Activated CD4-positive, alpha-beta T cell treated with anti-CD3 and anti-CD28 coated beads, Interleukin-2, Interleukin-4, amounts not matched to agents 100 ng/mL and 50 ng/mL, durations not matched to agents 16 hours and 8 hours (primary cell): ENCODE results near the gene DOCK2.

Source experiments
- DNase-seq: peaks from one replicate; pipeline ENCODE4 v3.0.0-alpha.2; 2020; ENCODE audit warnings: low spot score

Gene DOCK2

DNA sequence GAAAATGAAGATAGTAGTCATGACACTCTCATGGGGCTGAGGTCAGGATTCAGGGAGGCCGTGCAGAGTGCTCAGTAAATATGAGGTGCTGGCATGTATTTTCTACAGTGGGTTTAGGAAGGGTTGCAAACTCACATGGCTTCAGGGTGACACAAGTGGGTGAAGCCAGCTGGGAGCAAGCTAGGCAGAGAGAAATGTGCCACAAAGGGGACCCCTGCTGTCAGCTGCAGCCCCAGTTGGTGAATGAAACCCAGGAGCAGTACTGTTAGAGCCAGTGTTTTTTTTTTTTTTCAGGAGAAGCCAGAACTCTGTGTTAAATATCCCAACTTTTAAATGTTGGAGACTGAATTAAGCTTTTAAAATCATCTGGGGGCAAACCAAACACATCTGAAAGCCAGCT lies 267.9 kb downstream of the DOCK2 start:
- no peak for DNase-seq

DNA sequence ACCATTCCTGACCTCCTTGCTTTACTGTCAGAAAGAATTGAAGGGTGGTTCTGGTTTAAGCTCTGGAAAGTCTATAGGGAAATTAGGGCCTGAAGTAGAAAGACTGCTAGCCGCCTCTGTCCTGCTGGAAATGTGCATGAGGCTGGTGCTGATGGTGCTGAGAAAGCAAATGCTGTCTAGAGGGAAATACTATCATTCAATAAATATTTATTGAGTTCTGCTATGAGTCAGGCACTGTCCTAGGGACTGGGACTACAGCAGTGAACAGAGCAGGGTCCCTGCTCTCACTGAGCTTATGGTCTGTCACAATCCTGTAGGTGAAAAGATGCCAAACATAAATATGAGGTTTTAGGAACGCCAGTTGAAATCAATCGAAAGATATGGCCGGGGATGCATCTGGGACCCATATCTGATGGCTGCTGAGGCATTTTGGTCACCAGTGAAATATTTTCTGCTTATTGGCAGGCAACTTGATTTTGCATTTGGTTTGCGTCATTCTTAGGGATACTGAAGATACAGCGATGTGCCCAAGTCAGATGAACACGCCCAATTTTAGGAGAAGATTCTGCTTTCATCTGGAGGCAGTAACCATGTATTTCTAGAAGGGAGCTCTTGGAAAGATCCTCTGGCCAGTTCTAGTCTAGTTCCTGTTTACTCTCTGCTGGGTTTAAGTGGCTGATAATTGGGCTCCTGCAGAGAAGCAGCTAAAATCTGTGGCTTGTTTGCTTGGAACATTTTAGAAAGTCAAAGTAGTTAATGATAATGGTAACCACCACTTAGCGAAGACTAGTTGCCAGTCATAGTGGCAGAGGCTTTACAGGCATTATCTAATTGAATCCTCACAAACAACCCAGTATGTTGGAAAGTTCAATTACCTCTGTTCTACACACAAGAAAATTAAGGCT lies 269.9 kb downstream of the DOCK2 start:
- no peak for DNase-seq

DNA sequence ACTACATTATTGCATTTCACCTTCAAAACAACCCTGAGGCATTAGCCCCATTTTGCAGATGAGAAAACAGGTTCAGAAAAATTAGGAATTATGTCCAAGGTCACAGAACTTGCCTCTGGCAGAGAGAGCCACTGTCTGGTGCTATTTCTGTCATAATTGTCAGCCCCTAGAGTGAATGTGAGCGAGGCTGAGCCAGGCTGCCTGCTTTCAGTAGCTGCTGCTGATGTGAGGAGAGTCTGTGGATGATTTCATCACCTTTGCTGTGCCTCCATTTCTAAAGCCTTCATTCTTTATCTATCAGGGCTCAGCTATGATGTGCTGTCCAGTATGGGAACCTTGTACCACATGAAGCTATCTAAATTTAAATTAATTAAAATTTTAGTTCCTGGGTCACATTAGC lies 271.8 kb downstream of the DOCK2 start:
- no peak for DNase-seq

DNA sequence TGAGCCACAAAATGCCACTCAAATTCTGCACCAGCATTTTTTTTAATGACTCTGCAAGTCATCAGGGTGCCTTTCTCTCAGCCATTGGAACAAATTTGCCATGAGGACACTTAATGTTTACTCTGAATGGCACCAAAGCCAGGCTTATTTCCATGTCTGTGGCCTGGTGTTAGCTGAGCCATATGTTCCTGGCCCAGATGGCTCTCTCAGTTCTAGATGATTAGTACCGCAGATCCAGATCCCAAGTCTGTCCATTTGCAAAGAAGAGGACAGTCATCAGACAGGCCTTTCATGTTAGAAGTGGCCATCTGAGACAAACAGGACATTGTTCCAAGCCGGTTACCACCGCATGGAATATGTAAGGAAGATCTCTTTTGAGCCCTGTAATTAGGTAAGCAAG lies 272.9 kb downstream of the DOCK2 start:
- DNase-seq: no peak

DNA sequence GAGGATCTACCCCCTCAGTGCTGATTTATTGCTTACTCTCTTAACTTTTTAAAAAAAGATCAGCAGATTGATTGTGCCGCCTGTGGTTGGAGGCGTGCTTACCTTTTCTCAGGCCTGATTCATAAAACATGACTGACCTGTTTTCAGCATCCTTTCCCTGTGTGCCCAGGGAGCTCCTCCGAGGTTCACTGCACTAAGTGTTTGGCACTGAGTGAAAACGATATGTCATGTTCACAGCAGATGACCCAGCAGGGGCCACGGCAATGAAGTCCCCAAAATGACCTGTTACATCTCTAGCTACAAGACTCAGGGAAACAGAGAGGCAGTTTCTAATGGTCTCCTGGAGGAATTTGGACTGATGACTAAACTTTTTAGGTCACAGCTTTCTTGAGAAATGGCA lies 273.3 kb downstream of the DOCK2 start:
- DNase-seq: no peak

GRCh38 chr5:169911448-169912212 lies 274.6 kb downstream of the DOCK2 start:
- no peak for DNase-seq

- DNase-seq: no peak
Measured at GRCh38 chr5:169913479-169913878, 276.4 kb downstream of the DOCK2 start.

DNA sequence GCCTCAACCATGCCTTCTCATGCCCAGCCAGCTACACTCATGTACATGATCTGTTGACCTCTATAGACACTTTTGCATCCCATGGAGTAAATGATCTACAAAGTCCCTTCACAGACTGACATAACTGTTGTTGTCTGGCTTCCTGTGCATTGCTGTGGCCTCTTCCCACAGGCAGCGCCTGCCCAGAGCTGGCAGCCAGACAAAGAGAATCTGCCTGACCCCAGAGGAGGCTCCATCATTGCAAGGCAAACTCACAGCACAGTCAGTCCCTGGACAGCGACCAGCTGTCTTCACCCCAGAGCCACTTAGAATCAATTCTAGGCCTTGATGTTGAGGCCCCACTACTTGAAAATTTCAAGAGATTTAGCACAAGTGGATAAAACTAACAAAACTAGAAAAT lies 277.7 kb downstream of the DOCK2 start:
- DNase-seq: no peak

DNA sequence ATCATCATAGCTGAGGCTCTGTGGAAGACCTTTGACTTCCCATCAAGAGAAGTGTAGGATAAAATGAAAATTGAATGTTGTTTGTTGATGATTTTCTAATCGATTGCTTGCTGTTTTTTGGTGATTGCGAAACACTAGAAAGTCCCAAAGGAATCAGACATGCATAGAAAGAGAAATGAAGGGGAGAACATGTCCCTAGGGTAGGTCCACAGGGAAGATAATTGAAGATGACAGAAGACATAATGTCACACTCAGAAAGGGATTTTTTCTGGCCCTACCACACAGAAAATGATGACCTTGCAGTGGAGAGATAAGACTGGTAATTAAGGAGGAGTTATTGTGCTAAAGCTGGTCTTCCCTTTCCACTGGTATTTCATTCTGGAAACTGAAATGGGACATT lies 280.4 kb downstream of the DOCK2 start:
- DNase-seq: no peak

- DNase-seq: no peak
Measured at GRCh38 chr5:169918228-169918627, 281.2 kb downstream of the DOCK2 start.

- DNase-seq: no peak
Measured at GRCh38 chr5:169920474-169920873, 283.4 kb downstream of the DOCK2 start.

DNA sequence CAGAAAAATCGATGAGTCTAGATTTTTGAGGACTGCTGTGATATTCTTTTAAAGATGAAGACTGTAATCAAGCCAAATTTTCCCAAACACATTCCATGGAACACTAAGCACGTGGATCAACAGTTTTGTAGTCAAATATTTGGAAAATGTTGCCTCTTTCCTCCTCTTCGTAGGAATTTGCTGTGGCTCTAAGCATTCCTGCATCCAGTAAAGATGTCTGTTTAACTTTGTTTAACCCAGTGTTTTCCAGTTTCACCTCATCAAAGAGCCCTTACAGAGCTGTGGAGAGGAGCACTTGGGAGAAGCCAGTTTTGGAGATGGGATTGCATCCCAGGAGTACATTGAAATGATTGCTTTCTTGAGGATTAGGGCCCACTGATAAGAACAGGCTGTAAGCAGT lies 284.3 kb downstream of the DOCK2 start:
- DNase-seq: no peak

DNA sequence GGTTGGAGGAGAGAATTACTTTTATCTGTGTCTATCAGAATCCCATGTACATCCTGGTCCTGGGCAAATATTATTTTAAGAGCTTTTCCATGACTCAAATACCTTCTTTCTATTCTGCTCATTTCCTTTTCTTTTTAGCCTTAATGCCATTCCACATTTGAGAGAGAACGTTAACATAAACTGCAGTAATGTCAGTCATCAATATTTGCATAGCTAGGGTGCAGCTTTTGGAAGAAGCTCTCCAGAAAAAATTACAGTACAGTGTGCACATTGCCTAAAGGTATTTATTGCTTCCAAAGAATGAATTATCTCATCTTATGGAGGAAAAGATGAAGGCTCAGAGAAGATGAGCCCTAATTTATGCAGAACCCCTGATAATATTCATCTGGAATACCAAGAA lies 284.9 kb downstream of the DOCK2 start:
- no peak for DNase-seq

- DNase-seq: no peak
Measured at GRCh38 chr5:169922474-169922873, 285.4 kb downstream of the DOCK2 start.

DNA sequence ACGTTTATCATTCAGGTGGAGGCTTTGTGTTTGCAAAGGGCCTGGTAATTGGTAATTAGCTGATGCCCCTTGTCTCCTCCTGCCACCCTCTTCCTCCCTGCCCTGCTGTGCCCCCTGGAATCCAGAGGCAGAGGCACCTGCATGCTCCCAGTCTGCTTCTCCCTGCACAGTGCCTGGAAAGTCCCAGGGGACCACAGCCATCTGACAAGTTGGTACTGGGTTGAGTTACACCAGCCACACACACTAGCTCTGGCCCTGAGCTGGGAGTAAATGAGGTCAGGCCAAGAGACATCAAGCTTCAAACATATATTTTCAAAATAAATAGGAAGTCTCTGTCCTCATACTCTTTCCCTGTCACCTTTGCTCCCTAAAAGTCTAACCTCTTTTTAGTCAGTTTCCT lies 286.9 kb downstream of the DOCK2 start:
- DNase-seq: no peak

DNA sequence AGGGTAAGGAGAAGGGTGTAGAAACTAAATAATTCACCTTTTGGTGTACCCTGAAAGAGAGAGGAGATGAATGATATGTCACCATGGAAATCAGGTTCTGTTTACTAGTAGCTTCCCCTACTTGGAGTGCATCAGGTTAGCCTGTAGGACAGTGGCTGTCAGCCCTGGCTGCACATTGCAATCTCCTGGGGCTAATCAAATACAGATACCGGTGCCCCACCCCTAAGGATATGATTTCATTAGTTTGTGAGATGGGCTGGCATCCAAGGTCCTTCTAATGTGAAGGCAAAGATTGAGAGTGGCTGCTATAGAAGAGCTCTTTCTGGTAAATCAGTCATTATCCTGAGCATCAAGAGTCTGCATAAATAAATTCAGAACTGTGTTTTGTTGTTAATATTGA lies 296.1 kb downstream of the DOCK2 start:
- DNase-seq: no peak

DNA sequence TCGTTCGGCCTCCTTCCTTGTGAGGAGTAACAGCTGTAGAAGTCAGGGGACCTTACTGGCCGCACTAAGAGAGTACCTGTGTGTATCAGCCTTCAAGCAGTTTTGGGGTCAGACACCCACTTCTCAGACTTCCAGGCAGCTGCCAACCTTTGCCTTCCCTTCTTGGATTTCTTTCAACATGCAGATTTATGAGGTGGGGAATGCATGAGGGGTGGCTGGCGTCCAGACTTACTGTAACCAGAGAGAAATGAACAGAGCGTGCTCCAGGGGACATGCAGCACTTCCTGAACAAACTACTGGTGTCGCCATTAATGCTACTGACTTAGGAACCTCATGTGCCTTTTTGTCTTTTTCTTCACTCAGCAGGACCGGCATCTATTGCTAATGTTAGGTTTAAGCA lies 296.5 kb downstream of the DOCK2 start:
- DNase-seq: no peak

DNA sequence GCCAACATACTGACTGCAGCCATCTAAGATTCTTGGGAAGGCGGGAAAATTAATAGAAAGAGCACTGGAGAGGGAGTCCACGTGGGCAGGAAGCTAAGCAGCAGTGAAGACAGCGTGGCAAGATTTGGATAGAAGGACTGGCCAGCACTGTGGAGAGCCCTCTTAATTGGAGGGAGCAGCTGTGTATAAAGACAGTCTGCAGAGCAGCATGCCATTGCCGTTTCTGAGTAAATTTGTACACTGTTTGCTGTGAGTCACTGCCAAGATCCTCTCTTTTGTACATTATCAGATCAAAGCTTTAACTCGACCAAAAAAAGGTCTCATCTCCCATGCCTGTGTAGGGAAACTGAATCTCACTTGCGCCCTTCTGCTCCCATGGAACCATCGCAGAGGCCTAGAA lies 297.9 kb downstream of the DOCK2 start:
- no peak for DNase-seq

DNA sequence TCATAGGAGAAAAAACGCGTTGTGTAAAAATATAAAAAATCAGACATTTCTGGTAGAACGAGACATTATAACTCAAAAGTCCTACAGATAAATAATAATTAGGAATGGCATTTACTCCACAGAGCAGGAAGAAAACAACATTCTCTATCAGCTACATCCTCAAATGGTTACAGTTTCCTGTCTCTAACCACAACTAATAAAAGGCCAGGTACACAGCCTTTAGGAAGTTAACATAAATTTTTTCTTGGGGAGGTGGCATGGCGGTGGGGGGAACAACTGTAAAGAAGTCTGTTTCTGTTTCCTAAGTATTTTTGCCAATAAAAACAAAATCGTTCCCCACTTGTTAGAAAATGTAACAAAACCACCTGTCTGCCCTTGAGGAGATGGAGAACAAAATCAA lies 298.7 kb downstream of the DOCK2 start:
- DNase-seq: no peak

GRCh38 chr5:169938439-169938838 lies 301.4 kb downstream of the DOCK2 start:
- no peak for DNase-seq

DNA sequence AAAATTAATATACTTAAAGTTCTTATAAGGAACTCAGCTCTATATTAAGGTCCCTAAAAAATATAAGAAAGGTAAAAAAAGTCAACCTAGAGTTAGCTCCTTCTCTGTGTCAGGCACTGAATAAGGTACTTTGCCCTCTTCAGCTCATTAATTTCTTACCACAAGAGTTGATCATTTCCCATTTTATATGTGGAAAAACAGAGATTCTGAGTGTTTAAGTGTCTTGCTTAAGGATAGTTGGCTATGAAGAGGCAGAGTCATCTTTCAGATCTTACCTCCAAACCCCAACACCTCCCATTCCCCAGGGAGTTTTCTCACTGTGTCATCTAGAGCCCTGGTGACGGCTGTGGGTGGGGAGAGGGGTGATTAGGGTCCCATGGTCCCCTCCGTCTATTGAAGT lies 302.7 kb downstream of the DOCK2 start:
- no peak for DNase-seq

DNA sequence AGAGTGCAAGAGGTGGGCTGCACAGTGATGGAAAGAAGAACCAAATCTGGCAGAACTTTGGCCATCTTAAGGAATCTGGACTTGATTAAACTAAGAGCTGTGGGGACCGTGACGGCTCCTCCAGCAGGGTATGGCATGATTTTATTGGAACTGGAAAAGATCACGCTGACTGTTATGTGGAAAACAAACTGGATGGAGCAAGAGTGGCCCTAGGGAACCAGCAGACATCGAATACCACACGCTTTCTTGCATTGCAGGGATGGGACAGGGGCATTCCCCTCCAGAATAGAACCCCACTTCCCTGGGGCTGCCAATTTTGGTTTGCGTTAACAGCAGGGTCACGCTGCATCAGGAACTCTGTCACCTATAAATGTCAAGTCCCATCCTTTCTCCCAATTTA lies 304.5 kb downstream of the DOCK2 start:
- no peak for DNase-seq

DNA sequence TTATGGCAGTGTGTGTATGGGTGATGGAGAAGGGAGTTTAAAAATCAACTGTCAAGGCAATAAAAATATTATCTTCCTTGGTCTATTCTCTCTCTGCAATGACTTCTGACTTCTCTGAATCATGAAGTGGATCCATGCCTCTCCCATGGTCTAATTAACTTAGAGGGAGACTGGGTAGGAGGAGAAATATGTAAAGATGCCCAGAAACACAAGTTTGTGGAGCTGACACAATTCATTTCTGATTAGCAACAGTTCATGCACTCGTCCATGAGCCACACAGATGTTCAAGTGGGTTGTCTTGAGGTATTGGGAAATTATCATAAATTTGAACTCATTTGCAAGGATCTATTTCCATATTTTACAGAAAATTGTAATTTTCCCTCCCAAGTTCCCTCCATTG lies 305.1 kb downstream of the DOCK2 start:
- no peak for DNase-seq

GRCh38 chr5:169943026-169943425 lies 306.0 kb downstream of the DOCK2 start:
- no peak for DNase-seq
